Measurements from ENCODE around the gene NIPAL4.

The NIPAL4 gene

DNA sequence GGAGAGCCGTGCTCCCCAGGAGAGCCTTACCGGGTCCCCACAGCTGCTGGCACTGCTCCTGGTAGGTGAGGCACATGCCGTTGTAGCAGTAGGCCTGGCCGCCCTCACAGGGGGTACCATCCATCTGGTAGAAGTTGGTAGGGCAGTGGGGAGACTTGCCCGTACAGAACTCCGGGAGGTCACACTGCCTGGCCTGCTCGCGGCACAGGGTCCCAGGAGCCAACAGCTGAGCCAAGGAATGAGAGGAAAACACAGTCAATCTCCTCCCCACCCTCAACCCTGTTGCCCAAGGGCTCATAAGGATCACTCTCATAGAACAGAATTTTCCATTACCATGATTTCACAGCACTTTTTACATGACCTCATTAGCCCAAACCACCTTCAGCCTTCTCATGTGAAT is 36.9 kb downstream of the NIPAL4 start:
- TF ChIP-seq, protein P1, sequence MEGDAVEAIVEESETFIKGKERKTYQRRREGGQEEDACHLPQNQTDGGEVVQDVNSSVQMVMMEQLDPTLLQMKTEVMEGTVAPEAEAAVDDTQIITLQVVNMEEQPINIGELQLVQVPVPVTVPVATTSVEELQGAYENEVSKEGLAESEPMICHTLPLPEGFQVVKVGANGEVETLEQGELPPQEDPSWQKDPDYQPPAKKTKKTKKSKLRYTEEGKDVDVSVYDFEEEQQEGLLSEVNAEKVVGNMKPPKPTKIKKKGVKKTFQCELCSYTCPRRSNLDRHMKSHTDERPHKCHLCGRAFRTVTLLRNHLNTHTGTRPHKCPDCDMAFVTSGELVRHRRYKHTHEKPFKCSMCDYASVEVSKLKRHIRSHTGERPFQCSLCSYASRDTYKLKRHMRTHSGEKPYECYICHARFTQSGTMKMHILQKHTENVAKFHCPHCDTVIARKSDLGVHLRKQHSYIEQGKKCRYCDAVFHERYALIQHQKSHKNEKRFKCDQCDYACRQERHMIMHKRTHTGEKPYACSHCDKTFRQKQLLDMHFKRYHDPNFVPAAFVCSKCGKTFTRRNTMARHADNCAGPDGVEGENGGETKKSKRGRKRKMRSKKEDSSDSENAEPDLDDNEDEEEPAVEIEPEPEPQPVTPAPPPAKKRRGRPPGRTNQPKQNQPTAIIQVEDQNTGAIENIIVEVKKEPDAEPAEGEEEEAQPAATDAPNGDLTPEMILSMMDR (IDR thresholded peaks at IDR 0.05; ENCODE audit: low read depth, low read length) = no peak

DNA sequence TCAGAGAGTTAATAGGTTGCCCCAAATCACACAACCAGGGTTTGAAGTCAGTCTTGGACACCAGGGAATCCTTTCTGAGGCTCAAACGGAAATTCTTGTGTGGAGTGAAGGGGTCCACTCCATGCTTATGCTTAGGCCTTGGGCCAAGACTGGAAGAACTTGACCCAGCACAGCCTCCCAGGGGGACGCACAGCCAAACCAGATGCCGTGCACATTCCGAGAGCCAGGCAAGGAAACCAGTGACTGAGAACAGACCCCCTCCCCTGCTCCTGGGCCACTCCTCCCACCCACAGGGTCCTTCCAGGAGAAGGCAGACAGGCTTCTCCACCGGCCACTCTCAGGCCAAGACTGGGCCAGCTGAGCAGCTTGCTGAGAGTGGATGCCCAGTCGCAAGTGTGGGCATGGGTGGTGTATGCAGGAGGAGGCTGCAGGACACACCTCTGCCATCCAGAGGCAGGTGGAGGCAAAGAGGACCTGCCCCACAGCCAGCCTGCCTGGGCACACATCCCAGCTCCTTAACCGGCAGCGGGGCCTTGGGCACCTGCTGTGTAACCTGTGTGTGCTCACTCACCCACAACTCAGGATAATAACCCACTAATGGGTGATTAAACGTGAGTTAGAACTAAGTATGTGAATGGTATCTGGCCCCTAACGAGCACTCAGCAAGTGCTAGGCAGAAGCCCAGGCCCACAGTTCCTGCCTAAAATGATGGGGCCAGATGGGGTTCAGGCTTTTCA is 38.0 kb downstream of the NIPAL4 start:
- TF ChIP-seq, protein P1 (IDR thresholded peaks at IDR 0.05; ENCODE audit: low read depth, low read length) = no peak
- H3K4me3 ChIP-seq (ENCODE audit: low read depth, low read length) = no peak overlapping the region

More for the DNA sequence above, 36.9 kb downstream of the NIPAL4 start:
- no peak overlapping the region for H3K4me3 ChIP-seq (ENCODE audit: low read depth, low read length)

- TF ChIP-seq, protein P1 (IDR thresholded peaks at IDR 0.05; ENCODE audit: low read depth, low read length) = no peak
- no peak overlapping the region for H3K4me3 ChIP-seq (ENCODE audit: low read depth, low read length)
Observed at GRCh38 chr5:157502143-157502647, 42.2 kb downstream of the NIPAL4 start.

DNA sequence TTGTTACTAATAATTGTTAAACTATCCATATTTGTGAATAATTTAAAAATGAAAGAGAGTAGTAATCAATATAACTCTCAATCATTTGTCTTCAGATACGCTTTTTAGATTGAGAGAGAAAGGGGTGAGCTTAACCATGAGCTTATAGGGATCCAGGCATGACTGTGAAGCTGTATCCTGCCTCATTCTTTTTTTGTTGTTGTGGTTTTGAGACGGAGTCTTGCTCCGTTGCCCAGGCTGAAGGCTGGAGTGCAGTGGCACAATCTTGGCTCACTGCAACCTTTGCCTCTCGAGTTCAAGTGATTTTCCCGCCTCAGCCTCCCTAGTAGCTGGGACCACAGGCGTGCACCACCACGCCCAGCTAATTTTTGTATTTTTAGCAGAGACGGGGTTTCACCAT is 44.0 kb downstream of the NIPAL4 start:
- H3K4me3 ChIP-seq (ENCODE audit: low read depth, low read length) = no peak overlapping the region
- TF ChIP-seq, protein P1 (IDR thresholded peaks at IDR 0.05; ENCODE audit: low read depth, low read length) = no peak

DNA sequence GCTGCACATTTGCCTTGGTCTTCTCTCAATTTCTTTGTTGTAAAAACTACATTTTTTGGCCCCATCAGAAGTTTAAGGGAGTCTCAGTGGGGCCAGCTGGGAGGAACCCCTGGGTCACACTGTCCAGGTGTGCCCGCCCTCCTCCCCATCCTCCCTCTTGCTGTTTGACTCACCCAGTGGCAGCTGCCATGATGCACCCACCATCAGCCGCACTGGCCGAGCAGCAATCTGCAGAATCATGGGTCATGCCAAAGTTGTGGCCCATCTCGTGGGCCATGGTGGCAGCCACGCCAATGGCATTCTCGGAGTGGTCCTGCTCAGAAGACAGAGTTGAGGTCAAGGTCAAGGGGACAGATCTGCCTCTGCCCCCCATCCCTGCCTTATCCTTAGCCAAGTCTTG is 45.5 kb downstream of the NIPAL4 start:
- H3K4me3 ChIP-seq (ENCODE audit: low read depth, low read length) = no peak overlapping the region
- TF ChIP-seq, protein P1 (IDR thresholded peaks at IDR 0.05; ENCODE audit: low read depth, low read length) = no peak

GRCh38 chr5:157506066-157506590 is 46.1 kb downstream of the NIPAL4 start:
- TF ChIP-seq, protein P1 (IDR thresholded peaks at IDR 0.05; ENCODE audit: low read depth, low read length) = no peak
- no peak overlapping the region for H3K4me3 ChIP-seq (ENCODE audit: low read depth, low read length)
